GM19468 (cell line): ENCODE measurements around the gene FKBP10.

Experiments used
- ATAC-seq: cut with Tn5 transposase; IDR thresholded peaks from one replicate; pipeline ENCODE4 v1.9.1; 2021; ENCODE audit warnings: mild to moderate bottlenecking, moderate library complexity, moderate number of reproducible peaks; ENCODE audit not compliant: unreplicated experiment; ENCODE audit errors: extremely low read depth

Gene FKBP10

DNA sequence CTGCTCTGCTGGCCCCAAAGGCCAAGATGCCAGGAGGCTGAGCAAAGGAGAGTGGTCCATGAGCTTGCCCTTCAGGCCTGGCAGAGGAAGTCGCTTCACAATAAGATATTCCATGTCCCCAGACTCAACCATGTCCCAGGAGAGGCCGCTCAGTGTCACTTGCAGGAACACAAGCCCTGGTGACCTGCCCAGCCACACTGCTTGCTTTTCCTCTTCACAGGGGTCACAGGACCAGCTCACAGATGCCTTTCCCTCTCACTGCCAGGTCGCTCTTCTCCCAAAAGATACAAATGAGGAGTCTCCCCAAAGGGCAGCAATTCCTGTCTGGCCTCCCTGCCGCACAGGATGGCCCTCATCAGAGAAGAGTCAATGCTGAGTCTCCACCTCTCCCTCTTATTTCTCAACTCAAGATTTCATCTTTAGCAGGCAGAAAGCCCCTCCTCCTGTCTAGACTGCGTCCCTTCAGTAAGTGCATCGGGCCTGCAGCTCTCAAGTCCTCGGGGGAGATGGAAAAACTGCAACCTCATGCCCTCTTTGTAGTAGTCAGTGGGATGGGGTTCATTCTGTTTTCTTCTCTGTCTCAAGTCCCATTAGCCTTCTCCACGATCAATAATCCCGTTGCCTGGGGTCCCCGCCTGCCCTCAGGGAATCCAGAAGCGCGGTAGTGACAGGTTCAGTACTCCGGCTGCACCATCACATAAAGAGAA lies 31.2 kb upstream of the FKBP10 start:
- ATAC-seq: no peak

DNA sequence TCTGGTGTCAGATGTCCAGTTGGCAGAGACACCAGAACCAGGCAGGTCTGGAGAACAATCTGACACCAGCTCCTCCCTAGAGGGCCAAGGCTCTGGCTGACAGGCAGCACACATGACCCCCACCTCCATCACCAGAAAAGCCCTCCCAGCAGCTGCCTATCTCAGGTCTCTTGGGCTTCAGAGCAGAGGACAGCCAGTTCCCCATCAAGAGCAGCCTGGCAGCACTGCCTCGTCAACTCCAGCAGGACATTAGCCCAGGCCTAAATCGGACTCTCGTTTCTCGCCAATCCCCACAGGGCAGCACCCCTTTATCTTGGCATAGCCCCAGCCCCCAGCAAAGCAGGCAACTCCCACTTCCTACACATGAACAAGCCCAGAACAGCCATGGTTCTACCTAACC lies 30.7 kb upstream of the FKBP10 start:
- ATAC-seq: no peak

DNA sequence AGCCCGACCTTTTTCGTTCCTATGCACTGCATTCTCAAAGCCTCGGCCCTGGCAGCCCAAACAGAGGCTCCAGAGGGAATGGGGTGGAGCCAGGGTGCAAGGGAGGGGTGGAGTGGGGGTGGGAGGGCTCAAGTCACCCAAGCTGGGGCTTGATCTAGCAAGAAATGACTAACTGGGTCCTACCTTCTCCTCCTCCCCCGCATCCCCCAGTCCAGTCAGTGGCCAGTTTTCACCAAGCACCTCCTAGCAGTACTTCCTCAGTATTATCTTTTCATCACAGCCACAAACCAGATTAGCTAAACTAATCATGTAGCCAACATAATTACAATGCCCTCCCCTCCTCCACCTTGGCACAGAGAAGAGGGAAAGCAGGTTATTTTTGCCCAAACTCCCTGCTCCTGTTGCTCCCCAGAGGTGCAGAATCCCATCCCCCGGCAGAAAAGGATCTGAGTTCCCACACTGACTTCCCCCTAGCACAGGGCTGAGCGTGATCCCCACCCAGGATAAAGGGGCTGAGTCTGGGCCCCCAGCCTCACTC lies 28.5 kb upstream of the FKBP10 start:
- ATAC-seq: no peak

DNA sequence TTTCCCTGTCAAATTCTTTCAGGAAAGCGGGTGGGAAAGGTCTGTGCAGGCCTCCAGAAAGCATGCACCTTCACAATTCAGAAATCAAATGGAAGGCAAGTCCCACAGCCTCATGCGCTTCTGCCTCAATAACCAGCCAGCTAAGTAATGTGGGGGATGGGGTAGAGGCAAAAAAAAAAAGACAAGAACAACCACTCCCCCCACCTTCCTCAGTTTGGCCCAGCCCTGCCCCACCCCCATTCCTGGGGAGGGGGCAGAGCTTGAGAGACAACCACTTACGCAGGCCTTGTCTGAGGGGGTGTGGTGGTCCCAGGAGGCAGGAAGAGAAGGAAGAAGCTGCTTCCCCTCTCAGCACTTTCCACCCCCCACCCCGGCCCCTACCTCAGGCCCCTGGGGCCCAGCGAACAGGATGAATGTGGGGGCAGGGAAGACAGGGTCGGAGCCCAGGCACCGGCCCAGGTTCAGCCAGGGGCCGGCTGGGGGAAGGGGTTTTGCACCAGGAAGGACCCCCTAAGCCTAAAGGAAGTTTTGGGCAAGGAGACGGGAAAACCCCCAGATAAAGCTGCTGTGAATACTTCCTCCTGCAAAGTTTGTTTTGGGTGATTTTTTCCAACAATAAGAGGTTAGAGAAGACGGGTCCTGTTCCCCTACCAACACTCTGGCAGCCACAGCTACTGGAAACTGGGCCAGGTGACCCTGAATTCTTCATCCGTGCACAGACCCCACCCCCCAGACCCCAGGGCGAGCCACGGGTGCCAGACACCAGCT lies 27.5 kb upstream of the FKBP10 start:
- no peak for ATAC-seq

DNA sequence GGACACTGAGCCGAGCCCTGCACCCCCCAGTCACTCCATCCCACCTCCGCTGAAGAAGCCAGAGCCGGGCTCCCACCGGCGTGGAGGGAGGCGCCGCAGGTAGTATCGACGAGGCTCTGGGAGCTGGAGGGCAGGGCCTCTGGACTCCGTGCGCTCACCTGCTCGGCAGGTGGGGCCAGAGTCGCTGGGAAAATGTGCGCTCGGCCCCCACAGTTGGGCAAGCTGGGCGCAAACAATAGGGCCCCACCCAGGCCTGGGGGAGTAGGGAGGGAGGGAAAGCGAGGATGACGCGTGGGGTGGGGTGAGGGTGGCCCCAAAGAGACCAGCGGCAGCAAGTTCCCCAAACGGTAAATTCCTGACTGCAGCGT lies 27.0 kb upstream of the FKBP10 start:
- no peak for ATAC-seq

DNA sequence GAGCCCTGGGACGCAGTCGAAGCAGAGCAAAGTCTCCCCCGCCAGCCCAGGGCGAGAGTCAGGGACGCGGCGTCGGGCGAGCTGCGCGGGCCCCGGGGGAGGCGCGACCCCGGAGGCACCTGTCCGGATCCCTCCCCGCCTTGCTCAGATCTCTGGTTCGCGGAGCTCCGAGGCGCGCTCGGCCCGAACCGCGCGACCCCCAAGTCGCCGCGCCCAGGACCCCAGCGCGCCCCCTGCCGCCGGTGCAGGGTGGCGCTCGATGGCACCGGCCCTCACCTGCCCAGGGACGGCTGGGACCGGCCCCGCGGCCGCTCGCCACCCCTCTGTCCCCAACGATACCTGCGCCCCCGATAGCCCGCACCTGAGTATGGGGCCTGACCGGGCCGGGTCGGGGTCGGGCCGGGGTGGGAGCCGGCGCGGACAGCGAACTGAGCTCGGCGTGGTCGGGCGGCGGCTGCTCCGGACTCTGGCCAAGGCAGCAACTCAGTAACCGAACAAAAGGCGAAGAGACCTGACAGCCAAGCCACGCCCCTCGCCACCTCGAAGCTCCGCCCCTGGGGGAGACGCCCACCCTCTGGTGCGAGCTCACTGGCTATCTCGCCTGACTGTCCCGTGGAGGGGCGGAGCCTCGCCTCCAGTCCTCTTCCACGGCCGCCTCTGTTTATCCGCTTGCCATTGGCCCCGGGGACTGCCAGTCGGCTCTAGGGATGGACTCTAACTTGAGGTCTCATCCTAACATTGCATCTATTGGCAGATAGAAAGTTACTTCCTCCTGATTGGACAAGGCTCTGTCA lies 26.4 kb upstream of the FKBP10 start, which contains the start of gene JUP:
Gene JUP (minus strand): TSS at position 485 of the 794 bp plus-strand sequence. CDS start 14,857 bp downstream, outside the sequence.
- ATAC-seq: no peak

DNA sequence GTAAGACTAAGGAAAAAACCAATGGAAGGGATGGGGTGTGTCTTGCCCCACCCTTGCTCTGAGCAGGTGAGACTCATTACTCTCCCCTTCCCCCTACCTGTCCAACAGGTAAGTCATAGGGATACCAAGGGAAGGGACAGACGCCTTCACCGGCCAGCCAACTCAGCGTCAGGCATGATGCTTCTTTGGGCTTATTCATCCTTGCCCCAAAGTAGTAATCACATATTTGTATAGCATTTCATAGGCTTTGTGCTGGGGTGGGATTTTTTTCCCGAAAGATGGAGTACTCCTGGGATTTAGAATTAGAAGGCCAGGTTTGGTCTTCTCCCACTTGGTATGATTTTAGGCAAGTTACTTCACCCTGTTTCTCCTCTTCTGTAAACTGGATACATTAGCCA lies 25.8 kb upstream of the FKBP10 start:
- ATAC-seq: no peak

DNA sequence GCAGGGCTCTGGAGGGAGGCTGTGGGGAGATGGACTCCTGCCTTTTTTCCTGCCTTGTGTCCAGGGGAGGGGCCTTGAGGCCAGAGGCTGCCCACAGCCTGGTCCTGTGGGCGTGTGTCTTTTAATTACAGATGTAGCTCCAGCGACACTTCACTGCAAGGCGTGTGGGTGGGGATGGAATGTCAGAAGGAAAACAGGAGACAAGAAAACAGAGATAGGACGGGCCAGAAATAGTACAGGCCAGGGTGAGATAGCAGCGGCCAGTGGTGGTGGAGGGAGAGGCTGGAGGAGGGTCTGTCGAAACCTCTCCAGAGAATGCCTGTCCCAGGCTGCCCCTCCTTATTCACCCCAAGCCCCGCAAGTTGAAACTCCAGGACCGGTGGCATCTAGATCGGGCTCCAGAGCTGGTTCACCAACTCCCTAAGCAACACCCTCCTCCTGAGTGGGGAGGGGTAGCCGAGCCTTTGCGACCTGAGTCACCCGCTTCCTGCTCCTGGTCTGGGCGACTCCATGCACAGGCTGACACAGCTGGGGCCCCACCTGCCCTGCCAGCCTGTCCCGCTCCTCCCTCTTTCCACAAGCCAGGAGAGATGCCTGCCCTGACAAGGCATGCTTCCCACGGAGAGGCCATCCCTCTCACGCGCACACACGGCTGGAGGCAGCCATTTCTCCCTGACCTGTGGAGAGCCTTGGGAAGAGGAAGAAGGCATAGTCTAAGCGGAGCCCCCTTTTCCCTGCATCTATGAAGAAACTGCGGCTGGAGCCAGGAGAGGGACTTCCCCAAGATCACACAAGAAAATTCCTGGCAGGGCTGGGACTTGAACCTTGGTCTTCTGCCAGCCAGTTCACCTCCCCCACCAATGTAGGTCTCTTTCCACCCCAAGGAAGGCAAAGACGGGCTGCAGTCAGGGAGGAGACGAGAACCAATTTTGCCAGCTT lies 19.7 kb upstream of the FKBP10 start:
- ATAC-seq: no peak

DNA sequence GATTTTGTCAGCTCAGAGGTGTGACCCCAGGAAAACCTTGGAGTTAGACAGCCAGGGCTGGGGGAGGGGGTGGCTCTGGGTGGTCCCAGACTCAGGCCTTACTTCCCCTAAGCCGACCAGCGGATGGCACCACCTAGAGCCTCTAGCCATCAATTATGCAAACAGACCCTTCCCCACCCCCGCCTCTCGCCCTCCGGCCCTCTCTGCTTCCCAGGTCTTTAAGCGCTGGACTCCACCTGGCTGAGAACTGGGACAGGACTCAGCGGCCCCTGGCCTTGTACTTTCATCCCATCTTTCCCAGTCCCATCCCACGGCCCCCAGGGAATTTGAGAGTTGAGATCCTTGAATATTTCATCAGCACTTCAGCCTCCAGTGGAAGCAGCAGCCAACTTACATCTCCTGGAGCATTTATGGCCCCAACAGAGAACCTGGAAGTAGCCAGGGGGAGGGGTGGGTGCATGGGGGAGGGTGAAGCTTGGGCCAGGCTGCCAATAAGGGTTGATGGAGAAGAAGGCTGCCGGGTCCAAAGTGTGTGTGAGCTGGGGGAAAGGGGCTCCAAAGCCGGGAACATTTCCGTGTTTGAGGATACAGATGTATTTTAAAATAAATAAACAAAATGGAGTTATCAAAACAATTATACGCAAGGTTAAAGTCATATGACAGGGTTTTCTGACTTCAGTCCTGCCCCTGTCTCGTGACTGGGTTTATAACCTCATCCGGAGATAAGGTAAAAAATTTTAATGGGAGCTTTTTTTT lies 18.8 kb upstream of the FKBP10 start:
- ATAC-seq: no peak

DNA sequence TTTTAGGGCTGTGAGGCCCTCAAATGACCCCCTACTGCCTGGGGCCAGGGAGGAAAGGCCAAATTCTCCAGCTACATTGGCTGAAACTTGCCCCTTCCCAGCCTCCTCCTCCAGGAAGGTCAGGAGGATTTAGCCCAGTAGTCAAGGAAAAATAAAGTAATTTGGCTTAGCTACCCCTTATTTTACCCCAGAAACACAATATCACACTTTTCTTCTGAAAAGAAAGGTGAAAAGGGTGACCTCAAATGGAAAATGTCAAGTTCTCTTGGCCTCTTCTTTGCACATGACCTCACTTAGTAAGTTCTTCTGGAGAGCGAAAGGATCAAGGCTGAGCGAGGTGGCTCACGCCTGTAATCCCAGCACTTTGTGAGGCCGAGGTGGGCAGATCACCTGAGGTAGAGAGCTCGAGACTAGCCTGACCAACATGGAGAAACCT lies 18.2 kb upstream of the FKBP10 start:
- no peak for ATAC-seq

DNA sequence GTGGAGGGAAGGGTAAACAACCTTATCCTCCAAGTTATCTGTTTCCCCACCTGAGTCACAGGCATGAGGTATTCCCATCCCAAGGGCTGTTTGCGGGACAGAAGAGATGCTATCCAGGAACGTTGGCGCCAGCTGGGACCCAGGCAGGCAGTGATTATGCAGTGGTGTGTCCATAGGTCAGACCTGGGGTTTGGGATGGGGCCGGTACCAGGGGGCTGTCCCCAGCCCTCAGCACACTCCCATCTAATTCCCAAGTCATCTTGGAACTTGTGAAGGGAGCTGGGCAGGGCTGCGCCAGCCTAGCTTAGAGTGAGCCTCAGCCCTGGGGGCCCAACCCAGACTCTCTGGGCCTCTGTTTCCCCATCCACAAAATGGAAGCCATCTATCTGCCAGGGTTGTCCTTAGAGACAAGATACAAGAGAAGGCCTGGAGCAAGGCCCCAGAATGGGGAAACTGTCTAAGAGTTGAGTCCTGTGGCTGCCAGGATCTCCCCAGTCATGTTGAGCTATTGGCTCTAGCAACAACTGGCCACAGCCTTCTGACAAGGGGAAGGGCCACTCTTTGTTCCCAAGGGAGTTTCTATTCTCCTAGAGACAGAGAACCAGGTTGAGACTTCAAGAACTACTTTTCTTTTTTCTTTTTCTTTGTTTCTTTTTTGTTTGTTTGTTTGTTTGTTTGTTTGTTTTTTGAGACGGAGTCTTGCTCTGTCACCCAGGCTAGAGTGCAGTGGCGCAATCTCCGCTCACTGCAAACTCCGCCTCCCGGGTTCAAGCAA lies 16.5 kb upstream of the FKBP10 start:
- ATAC-seq: no peak

DNA sequence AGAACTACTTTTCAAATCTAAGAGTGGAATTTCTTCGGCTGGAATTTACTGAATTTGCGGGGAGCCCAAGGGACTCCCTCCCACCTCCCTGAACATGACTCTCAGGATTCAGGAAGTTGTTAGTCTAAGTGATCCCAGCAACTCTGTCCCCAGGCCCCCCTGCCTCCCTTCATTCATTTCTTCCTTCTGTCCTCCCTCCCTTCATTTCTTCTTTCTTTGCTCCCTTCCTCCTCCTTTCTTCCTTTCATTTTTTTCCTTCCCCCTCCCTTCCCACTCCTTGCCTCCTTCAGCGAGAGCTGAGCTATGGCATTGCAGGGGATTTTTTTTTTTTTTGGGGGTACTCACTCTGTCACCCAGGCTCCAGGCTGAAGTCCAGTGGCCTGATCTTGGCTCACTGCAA lies 15.4 kb upstream of the FKBP10 start:
- no peak for ATAC-seq

DNA sequence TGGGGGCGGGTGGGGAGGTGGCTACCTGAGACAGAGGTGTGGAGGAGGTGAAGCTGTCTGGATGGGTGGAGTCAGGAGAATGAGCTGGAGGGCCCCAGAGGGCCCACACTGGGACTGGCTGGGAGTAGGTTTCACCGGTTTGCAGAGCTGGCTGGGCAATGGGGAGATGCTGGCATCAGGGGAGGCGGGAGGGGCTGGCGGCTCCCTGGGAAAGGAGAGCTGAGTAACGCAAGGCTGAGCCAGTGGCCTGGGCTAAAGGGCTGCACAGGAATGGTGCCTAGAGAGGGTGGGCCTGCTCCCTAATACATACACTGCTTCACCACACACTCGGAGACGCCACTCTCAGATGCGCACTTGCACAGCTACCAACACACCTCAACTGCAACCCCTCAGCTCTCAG lies 13.4 kb upstream of the FKBP10 start:
- ATAC-seq: no peak

DNA sequence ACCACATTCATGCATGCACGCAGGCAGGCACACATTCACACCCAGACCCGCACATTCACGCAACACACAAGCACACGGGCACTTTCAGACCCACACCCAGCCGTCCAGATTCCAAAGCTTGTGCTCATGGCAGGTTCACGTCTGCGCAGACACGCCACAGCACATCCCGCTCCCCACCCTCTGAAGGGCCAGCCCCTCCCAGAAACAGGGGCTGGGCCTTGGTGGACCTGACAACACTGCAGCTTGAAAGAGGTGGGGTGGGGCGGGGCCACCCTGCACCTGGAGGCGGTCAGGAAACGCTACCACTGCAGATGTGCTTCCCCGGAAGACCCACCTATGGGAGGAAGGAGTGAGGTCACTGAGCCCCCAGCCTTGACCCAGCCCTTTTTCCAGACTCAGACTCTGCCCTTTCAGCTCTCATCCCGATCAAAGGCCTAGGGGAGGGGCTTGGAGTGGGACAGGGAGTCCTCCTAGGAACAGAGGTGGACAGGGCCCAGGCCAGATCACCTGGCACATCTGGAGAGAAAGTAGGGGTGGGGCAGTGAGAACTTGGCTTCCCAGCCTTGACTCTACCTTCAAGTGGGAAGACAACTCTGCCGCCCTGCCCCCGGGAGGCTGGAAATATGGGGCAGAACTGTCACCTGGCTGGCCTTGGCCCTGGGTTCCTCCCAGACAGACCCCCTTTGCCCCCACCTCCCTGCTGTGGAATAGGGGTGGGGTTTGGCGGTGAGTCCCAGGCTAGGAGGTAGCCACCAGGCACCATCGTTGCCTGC lies 12.0 kb upstream of the FKBP10 start:
- ATAC-seq: no peak

DNA sequence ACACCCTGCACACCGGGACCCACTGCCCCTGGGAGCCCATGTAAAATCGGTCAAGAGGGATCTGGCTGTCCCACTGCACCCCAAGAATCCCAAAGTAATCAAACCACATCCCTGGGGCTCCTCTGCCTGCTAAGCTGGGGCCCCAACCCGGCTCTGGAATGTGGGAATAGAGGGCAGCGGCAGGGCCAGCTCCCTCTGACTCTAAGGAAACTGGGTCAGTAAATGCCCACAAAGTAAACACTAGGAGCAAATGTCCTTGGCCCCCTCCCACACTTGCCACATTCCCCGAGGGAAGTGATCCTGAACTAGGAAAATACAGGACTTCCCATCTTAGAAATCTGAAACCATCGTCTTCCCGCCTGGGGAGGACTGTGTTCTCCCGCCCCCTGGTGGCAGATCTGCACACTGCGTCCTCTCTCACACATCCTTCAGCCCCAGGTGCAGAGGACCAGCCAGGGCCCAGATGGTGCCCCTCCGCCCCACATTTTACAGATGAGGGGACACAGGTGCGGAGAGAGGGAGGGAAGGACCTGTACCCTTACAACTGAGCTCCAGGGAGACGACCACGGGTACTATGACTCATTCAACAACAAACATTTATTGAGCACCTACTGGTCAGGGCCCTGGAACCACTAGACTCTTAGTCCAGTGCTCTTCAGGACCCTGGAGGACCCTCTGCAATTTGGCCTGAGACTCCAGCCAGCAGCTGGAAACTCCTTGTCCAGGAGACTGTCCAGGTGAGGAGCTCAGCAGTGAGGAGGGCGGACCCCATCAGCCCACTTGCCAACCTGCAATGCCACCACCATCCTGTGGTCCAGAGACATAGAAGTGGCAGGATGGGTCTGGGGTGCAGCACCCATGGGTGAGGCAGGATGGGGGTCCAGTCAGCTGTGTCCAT lies 11.2 kb upstream of the FKBP10 start:
- no peak for ATAC-seq
